Kidney tubule cell (primary cell): ENCODE measurements around the gene BRIX1.
"Not testable (repeated sequence)": the region's sequence is repeated elsewhere in the genome, so short reads cannot be mapped to it uniquely, and the experiment has no call there.

ENCODE experiments used
- DNase-seq: peaks from one replicate; pipeline ENCODE4 v3.0.0-alpha.2; 2018; ENCODE audit warnings: low spot score

BRIX1 gene

DNA sequence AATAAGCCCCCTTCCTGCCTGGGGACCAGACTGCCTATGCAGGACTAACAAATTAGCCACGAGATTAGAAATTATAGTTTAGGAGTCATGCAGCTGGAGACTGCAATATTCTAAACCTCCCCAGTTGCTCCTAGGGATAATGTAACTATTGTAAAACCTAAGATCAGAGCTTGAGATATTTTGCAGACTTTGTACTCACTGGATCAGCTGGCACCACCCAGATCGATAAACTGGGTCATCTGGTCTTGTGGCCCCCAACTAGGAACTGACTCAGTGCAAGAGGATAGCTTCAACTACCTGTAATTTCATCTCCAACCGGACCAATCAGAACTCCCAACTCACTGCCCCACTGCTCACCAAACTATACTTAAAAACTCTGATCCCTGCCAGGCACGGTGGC lies 52.0 kb downstream of the BRIX1 start:
- no peak for DNase-seq

DNA sequence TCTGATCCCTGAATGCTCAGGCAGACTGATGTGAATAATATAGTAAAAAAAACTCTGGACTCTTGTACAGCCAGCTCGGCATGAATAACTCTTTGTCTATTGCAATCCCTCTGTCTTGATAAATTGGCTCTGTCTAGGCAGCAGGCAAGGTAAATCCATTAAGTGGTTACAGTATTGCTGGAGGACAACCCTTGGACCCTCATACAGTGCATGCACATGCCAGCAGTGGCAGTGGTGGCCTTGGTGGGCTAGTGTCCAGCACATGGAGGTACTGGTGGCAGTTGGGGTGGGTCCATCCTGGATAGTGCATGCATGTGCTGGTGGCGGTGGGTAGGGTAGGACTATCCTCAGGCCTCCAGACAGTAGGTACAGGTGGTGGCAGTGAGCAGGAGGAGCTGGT lies 52.7 kb downstream of the BRIX1 start:
- no peak for DNase-seq

DNA sequence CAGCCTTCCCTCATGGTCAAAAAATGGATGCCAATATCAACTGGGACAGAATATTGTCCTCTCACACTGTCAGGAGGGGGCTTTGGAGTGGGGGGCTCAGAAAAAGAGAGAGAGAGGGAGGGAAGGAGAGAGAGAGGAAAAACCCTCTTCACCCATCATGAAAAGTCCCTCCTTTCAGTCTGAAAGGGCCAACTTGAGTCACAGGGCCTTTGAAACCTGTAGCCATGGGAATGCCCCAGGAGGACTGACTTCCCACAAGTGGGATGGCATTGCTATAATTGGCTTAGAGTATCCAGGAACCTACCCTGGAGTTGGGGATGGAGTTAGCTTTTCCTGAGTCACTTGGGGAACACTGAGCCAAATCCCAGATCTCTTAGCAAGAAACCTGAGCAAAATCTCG lies 55.0 kb downstream of the BRIX1 start:
- no peak for DNase-seq

DNA sequence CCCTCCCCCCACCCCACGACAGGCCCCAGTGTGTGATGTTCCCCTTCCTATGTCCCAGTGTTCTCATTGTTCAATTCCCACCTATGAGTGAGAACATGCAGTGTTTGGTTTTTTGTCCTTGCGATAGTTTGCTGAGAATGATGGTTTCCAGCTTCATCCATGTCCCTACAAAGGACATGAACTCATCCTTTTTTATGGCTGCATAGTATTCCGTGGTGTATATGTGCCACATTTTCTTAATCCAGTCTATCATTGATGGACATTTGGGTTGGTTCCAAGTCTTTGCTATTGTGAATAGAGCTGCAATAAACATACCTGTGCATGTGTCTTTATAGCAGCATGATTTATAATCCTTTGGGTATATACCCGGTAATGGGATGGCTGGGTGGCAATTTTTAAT lies 56.1 kb downstream of the BRIX1 start:
- not testable (repeated sequence) for DNase-seq
